OCI-M1 (cell line): ENCODE results near the gene ZNRF2.
"Not testable (repeated sequence)": the region's sequence is repeated elsewhere in the genome, so short reads cannot be mapped to it uniquely, and the experiment has no call there.

Source experiments
- DNase-seq: peaks from one replicate; lab custom pipeline; 2025; lab: John Stamatoyannopoulos, UW

Gene ZNRF2

DNA sequence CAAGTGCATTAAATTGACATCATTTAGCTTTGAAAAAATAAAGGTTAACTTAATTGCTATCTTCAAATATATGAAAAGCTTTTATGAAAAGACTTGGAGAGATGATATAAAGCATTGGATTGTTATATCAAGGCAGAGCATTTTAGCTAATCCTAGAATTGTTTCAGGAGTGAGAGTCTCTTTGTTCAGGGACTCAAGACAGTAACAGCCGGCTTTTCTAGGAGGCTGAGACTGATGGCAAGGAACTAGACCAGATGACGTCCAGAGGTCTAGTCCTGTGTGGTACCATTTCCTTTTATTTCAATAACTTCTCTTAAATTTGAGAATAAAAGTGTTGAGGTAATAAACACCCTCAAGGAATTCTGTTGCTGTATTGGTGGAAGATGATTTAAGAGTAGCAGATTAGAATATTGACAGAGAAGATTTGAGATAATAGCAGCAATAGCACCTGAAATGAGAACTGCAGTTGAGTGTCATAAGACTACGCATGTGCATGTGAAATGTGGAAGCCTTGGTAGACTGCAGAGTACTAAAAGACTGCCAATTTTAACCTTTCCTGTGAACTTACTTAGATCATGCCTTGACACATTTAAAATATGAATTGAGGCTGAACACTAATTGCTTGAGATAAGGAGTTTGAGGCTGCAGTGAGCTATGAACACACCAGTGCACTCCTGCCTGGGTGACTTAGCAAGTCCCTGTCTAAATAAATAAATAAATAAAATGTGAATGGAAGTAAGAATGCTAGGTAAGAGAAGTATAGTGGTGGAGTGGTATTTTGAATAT lies 79.6 kb downstream of the ZNRF2 start:
- peak; percentile 69 for DNase-seq

DNA sequence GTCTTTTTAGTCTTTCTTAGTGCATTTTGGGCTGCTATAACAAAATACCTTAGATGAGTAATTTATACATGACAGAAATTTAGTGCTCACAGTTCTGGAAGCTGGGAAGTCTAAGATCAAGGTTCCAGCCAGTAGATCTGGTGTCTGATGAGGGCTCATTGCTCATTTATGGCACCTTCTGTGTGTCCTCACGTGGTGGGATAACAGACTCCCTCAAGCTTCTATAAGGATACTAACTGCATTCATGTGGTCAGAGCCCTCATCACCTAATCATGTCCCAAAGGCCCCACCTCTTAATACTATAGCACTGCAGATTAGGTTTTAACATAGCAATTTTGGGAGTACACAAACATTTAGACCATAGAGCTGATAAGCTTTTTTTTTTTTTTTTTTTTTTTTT lies 80.4 kb downstream of the ZNRF2 start:
- DNase-seq = no peak

DNA sequence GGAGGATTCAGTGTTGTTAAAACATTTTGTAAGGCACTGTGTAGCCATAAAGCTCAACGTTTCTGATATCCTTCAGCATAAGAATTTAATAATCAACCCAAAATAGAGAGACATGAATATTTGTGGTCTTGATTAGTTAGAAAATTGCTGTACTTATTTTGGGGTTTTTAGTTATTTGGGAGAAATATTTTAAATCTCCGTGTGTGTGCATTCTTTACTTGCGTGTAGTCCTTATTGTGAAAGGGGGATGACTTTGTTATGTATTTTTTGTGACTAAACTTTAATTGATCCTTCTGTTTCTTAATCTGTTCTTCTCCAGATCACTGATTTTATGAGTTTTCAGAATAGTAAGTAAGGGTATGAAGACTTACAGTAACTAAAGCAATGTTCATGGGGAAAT lies 81.2 kb downstream of the ZNRF2 start:
- DNase-seq = no peak

DNA sequence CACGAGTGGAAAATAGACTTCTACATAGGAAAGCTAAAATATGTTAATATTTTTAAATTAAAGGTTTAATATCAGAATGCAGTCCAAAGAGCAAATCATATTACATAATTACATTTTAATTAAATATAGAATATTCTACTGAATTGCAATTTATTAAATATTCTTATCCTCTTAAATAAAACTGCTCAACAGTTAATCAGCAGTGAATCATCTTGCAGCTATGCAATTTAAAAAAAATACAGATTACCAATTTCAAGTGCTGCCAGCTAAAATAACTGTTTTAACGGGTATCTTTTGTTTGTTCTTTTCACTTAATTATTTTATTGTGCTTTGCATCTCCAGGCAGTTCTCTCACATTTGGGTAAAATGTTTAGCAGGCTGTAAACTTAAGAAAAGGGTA lies 82.2 kb downstream of the ZNRF2 start:
- no peak for DNase-seq

DNA sequence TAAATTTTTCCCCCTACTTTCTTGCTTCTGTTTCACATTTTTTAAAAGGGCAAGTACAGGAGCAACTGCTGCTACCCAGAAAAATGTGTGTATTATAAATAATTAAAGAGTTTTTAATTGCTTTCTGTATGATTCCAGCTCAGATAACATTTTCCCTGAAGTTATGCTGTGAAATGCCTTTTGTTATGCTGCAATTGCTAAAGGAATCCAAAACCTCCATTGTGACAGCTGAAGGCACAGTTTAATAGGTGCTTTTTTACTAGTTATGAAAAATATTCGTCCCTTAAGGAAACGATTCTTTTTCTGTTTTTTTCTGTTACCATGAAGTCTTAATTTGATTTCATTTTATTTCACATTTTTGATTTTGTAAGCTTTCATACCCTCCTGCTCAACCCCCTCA lies 83.2 kb downstream of the ZNRF2 start:
- no peak for DNase-seq

DNA sequence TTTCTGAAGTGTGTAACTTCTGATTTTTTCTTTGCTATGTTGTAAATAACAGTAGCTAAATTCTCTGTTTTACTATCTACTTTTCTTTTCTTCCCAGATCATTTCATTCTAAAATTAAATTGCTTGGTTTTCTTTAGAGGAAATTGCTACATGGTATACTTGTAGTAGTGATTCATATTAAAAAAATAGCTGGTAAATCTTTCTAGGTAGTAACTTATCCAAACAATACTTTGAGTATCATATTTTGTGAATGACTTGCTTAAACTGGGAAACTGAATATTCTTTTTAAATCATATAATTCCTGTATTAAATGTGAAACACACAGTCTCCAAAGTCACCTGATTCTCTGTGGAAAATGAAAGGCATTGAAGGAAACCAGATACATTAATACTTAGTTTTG lies 85.5 kb downstream of the ZNRF2 start:
- no peak for DNase-seq

DNA sequence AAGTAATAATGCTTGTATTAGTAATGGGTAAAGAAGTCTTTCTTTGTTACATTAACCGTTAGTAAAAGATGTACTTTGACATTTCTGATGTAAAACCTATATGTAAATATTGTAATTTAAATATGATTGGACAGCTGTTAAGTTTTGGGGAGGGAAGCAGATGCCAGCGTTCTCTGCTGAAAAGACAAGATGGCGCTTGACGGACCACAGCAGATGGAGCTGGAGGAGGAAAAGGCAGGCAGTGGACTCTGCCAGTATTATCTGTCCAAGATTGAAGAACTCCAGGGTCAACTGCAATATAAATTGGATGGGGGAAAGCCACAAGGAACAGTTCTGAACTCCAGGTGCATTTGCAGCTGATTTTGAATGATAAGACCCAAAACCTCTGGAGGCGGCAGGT lies 86.9 kb downstream of the ZNRF2 start:
- no peak for DNase-seq

DNA sequence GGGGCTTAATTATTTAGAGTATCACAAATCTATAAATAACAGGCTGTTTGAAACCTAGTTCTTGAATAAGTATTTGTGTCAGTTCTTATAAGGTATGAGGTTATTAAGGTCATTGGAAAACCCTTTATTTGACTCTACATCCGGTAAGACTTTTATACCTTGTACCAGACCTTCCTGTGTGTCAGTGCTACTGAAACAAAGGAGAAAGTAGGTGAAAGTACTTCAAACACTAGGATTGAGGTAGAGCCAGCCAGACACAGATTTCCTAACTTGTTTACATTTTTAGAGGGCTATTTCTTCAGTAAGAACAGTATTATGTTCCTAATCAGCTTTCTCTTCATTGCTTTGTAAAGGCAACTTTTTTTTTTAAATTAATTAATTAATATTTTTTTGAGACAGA lies 93.9 kb downstream of the ZNRF2 start:
- DNase-seq = no peak

DNA sequence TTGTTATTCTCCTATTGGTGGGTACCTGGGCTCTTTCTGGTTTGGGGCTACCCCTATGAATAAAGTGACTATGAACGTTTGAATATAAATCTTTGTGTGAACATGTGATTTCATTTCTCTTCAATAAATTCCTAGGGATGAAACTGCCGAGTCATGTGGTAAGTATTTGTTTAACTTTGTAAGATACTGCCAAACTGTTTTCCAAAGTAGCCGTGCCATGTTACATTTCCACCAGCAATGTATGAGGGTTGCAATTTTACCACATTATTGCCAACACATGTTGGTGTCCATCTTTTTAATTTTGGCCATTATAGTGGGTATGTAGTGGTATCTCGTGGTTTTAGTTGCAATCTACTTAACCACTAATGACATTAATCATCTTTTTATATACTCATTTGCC lies 94.7 kb downstream of the ZNRF2 start:
- no peak for DNase-seq

DNA sequence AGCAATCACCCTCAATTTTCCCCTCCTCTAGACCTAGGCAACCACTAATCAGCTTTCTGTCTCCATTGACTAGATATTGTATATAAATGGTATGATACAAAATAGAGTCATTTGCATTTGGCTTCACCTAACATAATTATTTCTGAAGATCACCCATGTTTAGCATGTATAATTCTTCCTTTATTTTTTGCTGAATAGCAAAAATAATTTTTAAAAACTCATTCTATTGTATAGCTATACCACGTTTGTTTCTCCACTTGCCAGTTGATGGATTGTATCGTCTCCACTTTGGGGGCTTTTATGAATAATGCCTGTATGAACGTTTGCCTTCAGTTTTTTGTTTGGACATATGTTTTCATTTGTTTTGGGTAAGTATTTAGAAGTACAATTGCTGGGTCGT lies 95.3 kb downstream of the ZNRF2 start:
- no peak for DNase-seq

DNA sequence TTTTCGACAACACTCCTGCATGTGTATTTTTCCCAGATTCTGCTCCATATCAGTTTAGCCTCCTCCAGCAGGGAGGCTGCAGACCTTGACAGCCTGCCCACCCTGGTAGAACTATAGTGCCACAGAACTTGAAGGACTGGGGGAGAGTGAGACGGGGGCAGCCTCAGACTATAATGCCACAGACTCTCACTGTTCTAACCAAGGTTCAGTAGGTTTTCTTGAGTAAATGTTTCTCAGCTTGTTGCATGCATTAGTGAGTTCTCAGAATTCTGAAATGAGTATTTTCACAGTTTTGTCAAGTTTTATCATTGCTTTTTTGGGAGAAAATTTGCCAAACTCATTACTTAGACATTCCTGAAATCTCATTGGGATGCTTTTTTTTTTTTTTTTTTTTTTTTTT lies 95.9 kb downstream of the ZNRF2 start:
- DNase-seq = no peak

DNA sequence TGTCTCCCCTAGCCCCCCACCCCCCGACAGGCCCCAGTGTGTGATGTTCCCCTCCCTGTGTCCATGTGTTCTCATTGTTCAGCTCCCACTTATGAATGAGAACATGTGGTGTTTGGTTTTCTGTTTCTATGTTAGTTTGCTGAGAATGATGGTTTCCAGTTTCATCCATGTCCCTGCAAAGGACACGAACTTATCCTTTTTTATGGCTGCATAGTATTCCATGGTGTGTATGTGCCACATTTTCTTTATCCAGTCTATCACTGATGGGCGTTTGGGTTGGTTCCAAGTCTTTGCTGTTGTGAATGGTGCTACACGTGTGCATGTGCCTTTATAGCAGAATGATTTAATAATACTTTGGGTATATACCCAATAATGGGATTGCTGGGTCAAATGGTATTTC lies 96.4 kb downstream of the ZNRF2 start:
- not testable (repeated sequence) for DNase-seq

DNA sequence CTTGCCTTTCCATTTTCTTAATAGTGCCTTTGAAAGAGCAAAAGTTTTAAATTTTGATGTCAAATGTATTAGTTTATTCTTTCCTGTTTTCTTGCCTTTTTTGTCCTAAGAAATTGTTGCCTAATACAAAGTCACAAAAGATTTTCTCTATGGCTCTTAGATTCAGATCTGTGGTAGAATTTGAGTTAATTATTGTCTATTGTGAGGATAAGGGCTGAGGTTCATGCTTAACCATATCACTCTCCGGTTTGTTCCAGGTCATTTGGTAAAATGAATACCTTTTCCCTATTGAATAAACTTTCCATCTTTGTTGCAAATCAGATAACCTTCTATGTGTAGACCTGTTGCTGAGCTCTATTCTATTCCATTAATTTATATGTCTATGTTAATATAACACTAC lies 98.2 kb downstream of the ZNRF2 start:
- DNase-seq = no peak

DNA sequence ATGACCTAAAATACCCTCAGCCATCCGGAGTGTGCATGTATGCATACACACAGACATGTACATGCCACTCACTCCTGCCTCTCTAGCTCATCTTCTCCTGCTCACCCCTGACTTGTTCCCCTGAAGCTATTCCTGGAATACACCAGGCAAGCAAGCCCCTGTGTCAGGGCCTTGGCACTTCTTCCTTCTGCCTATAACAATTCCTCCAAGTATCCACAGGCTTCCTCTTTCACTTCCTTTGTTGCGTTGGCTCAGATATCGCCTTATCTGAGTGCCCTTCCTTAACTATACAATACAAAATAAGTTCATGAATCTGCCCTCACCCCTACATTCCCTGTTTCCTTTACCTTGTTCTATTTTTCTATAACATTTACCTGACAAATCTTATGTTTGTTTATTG lies 105.4 kb downstream of the ZNRF2 start:
- DNase-seq = peak; percentile 14

DNA sequence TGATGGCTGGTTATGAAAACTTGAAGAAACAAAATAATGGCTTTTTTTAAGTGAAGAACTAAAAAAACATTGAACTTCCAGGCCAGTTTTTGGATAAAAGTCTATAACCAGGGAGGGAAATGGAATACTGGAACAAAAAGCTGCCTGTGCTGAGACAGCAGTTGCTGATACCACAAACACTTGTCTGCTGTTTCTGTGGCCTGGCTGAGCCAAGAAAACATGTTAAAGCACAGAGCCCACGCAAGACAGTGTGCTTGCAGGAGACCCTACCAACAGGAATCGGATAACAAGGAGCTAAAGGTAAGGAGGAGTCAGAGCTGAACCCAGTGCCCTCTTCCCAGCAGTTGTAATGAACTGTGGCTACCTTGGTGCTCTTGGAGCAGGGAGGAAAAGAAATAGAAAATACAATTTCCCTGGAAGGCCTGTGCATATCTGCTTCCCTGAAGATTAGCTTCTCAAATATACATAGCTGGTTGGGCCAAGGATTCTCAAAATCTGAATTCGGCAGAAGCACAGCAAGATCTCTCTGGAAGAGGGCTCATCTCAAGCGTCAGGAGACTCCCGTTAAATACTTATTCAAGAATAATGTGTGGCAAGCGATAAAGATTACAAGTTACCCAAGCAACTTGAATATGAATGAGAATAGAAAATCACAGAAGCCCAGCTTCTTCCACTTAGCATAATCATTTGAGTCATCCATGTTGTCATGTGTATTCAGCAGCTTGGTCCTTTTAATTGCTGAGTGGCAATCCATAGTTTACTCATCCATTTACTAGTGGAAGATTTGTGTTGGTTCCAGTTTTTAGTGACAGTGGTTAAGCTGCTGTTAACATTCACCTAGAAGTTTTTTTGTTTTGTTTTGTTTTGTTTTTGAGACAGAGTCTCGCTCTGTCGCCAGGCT lies 106.6 kb downstream of the ZNRF2 start:
- no peak for DNase-seq

DNA sequence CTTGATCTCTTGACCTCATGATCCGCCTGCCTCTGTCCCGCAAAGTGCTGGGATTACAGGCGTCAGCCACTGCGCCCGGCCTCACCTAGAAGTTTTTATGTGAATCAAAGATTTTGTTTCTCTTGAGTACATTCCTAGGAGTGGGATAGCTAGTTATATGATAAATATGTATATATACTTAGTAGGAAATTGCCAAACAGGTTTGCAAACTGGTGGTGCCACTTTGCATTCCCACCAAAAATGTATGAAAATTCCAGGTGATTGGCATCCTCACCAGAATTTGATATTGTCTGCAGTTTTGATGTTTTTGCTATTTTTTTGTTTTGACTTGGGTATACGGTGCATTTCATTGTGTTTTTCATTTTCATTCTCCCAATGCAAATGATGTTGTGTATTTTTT lies 107.4 kb downstream of the ZNRF2 start:
- no peak for DNase-seq

DNA sequence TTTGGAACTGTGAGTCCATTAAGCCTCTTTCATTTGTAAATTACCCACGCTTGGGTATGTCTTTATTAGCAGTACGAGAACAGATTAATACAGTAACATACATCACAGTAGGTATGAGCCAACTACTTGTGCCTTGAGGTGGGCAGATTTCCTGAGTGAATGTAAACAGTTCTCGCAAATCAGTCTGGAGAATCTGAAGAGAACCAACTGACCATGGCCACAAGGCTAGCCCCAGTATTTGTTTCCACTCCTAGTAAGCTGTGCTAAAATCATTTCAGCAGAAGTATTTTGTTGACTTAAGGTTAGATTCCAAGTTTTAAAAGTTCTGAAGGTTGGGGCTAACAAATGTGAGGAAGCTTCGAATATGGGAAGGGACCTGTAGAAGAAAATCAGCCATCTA lies 111.3 kb downstream of the ZNRF2 start:
- no peak for DNase-seq

DNA sequence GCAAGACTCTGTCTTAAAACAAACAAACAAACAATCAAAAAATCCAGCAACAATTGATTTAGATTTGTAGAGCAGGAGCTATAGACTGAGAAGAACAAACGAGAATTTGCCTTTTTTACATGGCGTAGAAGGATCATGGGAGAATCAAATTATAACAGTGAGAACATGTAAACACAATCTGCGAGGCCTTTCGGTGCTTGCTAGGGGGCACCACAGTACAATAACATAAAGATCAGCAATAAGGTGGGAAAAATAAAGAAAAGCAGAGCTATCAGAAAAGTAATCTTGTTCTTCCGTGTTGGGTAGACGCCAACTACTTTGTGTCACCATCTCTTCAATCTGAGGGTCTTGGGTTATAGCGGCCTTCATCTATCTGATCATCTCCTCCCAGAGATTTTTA lies 112.0 kb downstream of the ZNRF2 start:
- DNase-seq = no peak

DNA sequence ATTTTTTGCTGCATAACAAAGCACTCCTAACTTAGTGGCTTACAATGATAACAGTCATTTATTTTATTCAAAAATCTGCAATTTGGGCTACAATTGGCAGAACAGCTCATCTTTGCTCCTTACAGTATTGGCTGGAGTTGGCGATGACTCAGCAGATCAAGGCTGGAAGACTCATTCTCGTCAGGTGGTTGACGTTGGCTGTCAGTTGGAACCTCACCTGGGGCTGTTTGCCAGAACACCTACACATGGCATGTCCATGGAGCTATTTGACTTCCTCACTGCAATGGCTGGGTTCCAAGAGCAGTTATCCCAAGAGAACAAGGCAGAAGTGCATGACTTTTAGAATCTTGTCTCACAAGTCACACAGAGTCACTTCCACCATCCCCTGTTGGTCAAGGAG lies 119.1 kb downstream of the ZNRF2 start:
- no peak for DNase-seq

DNA sequence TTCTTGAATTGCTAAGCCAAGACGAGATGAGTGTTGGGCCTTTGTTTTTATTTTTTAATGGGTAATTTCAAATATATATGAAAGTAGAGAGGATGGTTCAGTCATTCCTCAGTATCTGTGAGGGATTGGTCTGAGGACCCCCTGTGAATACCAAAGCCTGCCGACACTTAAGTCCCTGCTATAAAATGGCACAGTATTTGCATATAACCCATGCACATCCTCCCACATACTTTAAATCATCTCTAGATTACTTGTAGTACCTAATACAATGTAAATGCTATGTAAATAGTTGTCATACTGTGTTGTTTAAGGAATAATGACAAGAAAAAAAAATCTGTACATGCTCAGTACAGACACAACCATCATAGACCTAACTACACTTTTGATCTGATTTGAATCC lies 120.8 kb downstream of the ZNRF2 start:
- no peak for DNase-seq

DNA sequence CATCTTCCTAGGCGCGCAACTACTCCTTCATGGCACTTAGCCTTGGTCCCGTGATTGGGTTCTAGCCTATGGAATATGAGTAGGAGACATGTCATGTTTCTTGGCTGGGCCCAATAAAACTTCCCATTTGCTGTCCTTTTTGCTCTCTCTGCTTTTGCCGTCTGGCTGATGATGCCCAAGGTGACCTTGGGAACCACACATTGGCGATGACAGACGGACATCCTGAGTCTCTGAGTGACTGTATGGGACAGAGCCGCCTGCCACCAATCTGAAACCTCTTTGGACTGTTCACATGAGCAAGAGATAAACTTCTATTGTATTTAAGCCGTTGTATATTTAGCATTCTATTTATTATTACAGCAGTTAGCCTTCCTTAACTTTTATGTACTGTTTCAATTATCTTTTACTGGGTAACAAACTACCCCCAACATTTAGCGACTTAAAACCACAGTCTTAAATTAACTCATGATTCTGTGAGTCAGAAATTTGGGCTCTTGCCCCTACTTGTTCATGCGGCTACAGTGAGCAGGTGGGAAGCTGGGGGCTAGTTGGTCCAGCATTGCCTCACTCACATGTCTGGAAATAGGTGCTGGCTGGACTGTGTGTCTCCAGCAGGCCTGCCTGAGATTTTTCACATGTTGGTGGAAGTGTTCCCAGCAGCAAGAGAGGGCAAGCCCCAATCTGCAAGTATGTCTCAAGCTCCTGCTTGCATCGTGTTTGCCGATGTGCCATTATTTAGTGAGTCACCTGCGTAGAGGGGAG lies 122.4 kb downstream of the ZNRF2 start:
- DNase-seq = no peak

DNA sequence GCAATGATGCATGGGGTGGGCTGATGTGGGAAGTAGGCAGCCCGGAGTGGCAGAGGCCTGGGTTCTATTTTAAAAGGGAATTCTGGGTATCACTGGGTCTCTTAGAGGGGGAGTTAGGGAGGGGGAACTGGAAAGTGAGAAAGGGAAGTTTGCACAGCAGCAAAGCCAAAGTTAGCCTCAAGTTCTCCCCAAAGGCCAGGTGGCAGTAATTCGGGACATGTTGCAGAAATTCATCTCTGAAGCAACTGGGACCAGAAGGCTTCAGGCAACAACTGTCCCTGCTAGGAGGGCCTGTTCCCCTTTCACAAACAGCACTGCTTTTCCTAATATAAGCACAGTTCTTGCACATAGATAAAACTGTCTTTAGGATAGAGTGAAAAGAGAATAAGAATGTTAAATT lies 126.8 kb downstream of the ZNRF2 start:
- DNase-seq = no peak

DNA sequence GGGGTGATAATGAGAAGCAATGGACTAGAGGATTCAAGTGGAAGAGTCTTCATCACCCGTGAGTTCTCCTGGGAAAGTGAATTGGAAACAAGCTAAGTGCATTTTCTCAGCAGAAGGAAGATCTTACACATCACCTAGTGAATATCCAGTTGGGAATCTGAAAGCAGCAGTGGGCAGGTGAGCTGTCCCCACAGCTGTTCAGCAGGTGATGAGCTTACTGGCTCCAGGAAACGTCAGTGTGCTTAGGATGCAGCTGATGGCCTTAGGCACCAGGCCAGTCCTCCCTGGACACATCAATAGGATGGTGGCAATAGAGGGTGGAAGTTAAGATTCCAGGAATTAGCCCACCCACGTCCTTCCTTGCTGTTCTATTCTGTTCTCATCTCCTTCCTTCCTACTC lies 127.5 kb downstream of the ZNRF2 start:
- DNase-seq = no peak
